ENCODE results near the gene DNAH14. TPM values are rescaled to one million over a fixed set of nuclear protein-coding genes. Genes with fewer than 3 reads are reported as not detected.

Gene DNAH14
- total RNA-seq, 1 experiment from 2014 or later = 47.0 TPM

- CTCF ChIA-PET = no interaction called here
- TF ChIP-seq POLR2AphosphoS5 (IDR thresholded peaks at IDR 0.05; ENCODE audit: low read depth, low read length) (no peak), TCF7L2 (IDR thresholded peaks at IDR 0.05; ENCODE audit: low read depth, low read length) (no peak), SIN3A (IDR thresholded peaks at IDR 0.05; ENCODE audit: borderline replicate concordance, insufficient read depth, low read depth, low read length) (no peak)
- TF ChIP-seq, protein P1, sequence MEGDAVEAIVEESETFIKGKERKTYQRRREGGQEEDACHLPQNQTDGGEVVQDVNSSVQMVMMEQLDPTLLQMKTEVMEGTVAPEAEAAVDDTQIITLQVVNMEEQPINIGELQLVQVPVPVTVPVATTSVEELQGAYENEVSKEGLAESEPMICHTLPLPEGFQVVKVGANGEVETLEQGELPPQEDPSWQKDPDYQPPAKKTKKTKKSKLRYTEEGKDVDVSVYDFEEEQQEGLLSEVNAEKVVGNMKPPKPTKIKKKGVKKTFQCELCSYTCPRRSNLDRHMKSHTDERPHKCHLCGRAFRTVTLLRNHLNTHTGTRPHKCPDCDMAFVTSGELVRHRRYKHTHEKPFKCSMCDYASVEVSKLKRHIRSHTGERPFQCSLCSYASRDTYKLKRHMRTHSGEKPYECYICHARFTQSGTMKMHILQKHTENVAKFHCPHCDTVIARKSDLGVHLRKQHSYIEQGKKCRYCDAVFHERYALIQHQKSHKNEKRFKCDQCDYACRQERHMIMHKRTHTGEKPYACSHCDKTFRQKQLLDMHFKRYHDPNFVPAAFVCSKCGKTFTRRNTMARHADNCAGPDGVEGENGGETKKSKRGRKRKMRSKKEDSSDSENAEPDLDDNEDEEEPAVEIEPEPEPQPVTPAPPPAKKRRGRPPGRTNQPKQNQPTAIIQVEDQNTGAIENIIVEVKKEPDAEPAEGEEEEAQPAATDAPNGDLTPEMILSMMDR (IDR thresholded peaks at IDR 0.05) = no peak
- TF ChIP-seq, protein P2, sequence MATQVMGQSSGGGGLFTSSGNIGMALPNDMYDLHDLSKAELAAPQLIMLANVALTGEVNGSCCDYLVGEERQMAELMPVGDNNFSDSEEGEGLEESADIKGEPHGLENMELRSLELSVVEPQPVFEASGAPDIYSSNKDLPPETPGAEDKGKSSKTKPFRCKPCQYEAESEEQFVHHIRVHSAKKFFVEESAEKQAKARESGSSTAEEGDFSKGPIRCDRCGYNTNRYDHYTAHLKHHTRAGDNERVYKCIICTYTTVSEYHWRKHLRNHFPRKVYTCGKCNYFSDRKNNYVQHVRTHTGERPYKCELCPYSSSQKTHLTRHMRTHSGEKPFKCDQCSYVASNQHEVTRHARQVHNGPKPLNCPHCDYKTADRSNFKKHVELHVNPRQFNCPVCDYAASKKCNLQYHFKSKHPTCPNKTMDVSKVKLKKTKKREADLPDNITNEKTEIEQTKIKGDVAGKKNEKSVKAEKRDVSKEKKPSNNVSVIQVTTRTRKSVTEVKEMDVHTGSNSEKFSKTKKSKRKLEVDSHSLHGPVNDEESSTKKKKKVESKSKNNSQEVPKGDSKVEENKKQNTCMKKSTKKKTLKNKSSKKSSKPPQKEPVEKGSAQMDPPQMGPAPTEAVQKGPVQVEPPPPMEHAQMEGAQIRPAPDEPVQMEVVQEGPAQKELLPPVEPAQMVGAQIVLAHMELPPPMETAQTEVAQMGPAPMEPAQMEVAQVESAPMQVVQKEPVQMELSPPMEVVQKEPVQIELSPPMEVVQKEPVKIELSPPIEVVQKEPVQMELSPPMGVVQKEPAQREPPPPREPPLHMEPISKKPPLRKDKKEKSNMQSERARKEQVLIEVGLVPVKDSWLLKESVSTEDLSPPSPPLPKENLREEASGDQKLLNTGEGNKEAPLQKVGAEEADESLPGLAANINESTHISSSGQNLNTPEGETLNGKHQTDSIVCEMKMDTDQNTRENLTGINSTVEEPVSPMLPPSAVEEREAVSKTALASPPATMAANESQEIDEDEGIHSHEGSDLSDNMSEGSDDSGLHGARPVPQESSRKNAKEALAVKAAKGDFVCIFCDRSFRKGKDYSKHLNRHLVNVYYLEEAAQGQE (IDR thresholded peaks at IDR 0.05; ENCODE audit: insufficient read depth in 1 of 2, low read depth in 2 of 2, low read length in 1 of 2) = no peak
- no peak overlapping the region for H3K27ac ChIP-seq (ENCODE audit: low read length)
- ATAC-seq (no peak), DNase-seq (ENCODE audit: low read depth, low spot score) (peak; percentile 27)
- H3K4me1 ChIP-seq (ENCODE audit: control insufficient read depth, insufficient read depth, low read length) = no peaks in the 10 kb centered on the region
- H3K36me3 ChIP-seq (ENCODE audit: control insufficient read depth, insufficient read depth, low read length) = no peaks in the 10 kb centered on the region
- no peak overlapping the region for H3K4me3 ChIP-seq (ENCODE audit: low read depth in 2 of 2, low read length in 2 of 2)
- no TSS peak for BruUV-seq (replicated peaks)
- H3K27me3 ChIP-seq (ENCODE audit: control insufficient read depth, insufficient read depth, low read length) = no peaks in the 10 kb centered on the region
- no peaks in the 10 kb centered on the region for H3K9me3 ChIP-seq (ENCODE audit: control insufficient read depth, insufficient read depth, low read depth, low read length)
- POLR2A ChIA-PET = no interaction called here
- intact Hi-C loops (cut with micrococcal nuclease; ENCODE audit: unreplicated experiment) (no loop called here), in situ Hi-C loops (cut with HindIII; ENCODE audit: low pct_unique_long_range_greater_than_20kb, low sequenced_read_pairs) (no loop called here)
These were observed 189.8 kb downstream of the DNAH14 start for GRCh38 chr1:225119307-225119706.

DNA sequence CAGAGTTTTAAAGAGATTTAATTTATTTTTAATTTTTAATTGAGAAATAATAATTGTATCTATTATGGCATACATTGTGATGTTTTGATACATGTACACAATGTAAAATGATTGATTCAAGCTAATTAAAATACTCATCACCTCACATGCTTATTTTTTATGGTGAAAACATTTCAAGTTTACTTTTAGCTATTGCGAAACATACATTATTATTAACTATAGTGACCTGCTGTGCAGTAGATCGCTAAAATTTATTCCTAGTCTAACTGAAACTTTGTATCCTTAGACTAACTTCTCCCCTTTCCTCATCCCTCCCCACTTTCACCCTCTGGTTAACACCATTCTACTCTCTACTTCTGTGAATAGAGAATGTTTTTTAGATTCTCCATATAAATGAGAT, 191.6 kb downstream of the DNAH14 start:
- ChIA-PET CTCF (no interaction called here), POLR2A (no interaction called here)
- no peaks in the 10 kb centered on the region for H3K36me3 ChIP-seq (ENCODE audit: control insufficient read depth, insufficient read depth, low read length)
- no peaks in the 10 kb centered on the region for H3K9me3 ChIP-seq (ENCODE audit: control insufficient read depth, insufficient read depth, low read depth, low read length)
- no peak overlapping the region for H3K4me3 ChIP-seq (ENCODE audit: low read depth in 2 of 2, low read length in 2 of 2)
- no TSS peak for BruUV-seq (replicated peaks)
- intact Hi-C loops (cut with micrococcal nuclease; ENCODE audit: unreplicated experiment) = no loop called here
- in situ Hi-C loops (cut with HindIII; ENCODE audit: low pct_unique_long_range_greater_than_20kb, low sequenced_read_pairs) = no loop called here
- no peaks in the 10 kb centered on the region for H3K4me1 ChIP-seq (ENCODE audit: control insufficient read depth, insufficient read depth, low read length)
- DNase-seq (ENCODE audit: low read depth, low spot score) = no peak
- ATAC-seq = no peak
- TF ChIP-seq, protein P2 (IDR thresholded peaks at IDR 0.05; ENCODE audit: insufficient read depth in 1 of 2, low read depth in 2 of 2, low read length in 1 of 2) = no peak
- no peak for TF ChIP-seq SIN3A (IDR thresholded peaks at IDR 0.05; ENCODE audit: borderline replicate concordance, insufficient read depth, low read depth, low read length)
- no peak for TF ChIP-seq POLR2AphosphoS5 (IDR thresholded peaks at IDR 0.05; ENCODE audit: low read depth, low read length)
- TF ChIP-seq, protein P1 (IDR thresholded peaks at IDR 0.05) = no peak
- TF ChIP-seq TCF7L2 (IDR thresholded peaks at IDR 0.05; ENCODE audit: low read depth, low read length) = no peak
- no peaks in the 10 kb centered on the region for H3K27me3 ChIP-seq (ENCODE audit: control insufficient read depth, insufficient read depth, low read length)
- no peak overlapping the region for H3K27ac ChIP-seq (ENCODE audit: low read length)

All from Panc1 (cell line).